ENCODE results near the gene USH2A. TPM values are rescaled to one million over a fixed set of nuclear protein-coding genes. Genes with fewer than 3 reads are reported as not detected.

USH2A gene
- total RNA-seq, 1 donor from 2014 or later, result not detected

GRCh38 chr1:216389774-216390173 is 33.5 kb downstream of the USH2A start:
- intact Hi-C loops (cut with DNase I), result no loop called here
- no peak for DNase-seq
- H3K4me3 ChIP-seq, result no peak overlapping the region
- TF ChIP-seq CTCF (IDR thresholded peaks at IDR 0.05), result no peak
- no peak for ATAC-seq
- no peaks in the 10 kb centered on the region for H3K4me1 ChIP-seq
- no peaks in the 10 kb centered on the region for H3K36me3 ChIP-seq
- no peaks in the 10 kb centered on the region for H3K9me3 ChIP-seq
- H3K27me3 ChIP-seq, result no peaks in the 10 kb centered on the region
- no peak overlapping the region for H3K27ac ChIP-seq

- Histone ChIP-seq H3K27me3 (no peaks in the 10 kb centered on the region), H3K27ac (no peak overlapping the region), H3K9me3 (no peaks in the 10 kb centered on the region), H3K4me3 (no peak overlapping the region), H3K4me1 (no peaks in the 10 kb centered on the region), H3K36me3 (no peaks in the 10 kb centered on the region)
- DNase-seq, result no peak
- no peak for ATAC-seq
- TF ChIP-seq CTCF (IDR thresholded peaks at IDR 0.05), result no peak
- intact Hi-C loops (cut with DNase I), result no loop called here
Measured at GRCh38 chr1:216388558-216388957, 34.7 kb downstream of the USH2A start.

- intact Hi-C loops (cut with DNase I), result no loop called here
- H3K9me3 ChIP-seq, result no peaks in the 10 kb centered on the region
- no peak for ATAC-seq
Measured at GRCh38 chr1:216387782-216388181, 35.5 kb downstream of the USH2A start.

GRCh38 chr1:216379441-216379840 is 43.8 kb downstream of the USH2A start:
- no peak overlapping the region for H3K4me3 ChIP-seq
- no peak for TF ChIP-seq CTCF (IDR thresholded peaks at IDR 0.05)
- no peak for ATAC-seq
- no peaks in the 10 kb centered on the region for H3K27me3 ChIP-seq
- intact Hi-C loops (cut with DNase I), result no loop called here
- no peaks in the 10 kb centered on the region for H3K9me3 ChIP-seq
- no peak overlapping the region for H3K27ac ChIP-seq
- no peaks in the 10 kb centered on the region for H3K36me3 ChIP-seq
- H3K4me1 ChIP-seq, result no peaks in the 10 kb centered on the region
- DNase-seq, result no peak

More at GRCh38 chr1:216387782-216388181, 35.5 kb downstream of the USH2A start:
- TF ChIP-seq CTCF (IDR thresholded peaks at IDR 0.05), result no peak
- H3K27ac ChIP-seq, result no peak overlapping the region
- H3K4me3 ChIP-seq, result no peak overlapping the region
- no peaks in the 10 kb centered on the region for H3K27me3 ChIP-seq
- no peaks in the 10 kb centered on the region for H3K4me1 ChIP-seq
- DNase-seq, result no peak
- no peaks in the 10 kb centered on the region for H3K36me3 ChIP-seq

- no peak overlapping the region for H3K4me3 ChIP-seq
- no peaks in the 10 kb centered on the region for H3K4me1 ChIP-seq
- intact Hi-C loops (cut with DNase I), result no loop called here
- ATAC-seq (no peak), DNase-seq (no peak)
- no peaks in the 10 kb centered on the region for H3K36me3 ChIP-seq
- H3K9me3 ChIP-seq, result no peaks in the 10 kb centered on the region
- TF ChIP-seq CTCF (IDR thresholded peaks at IDR 0.05), result no peak
- H3K27me3 ChIP-seq, result no peaks in the 10 kb centered on the region
- H3K27ac ChIP-seq, result no peak overlapping the region
Measured at GRCh38 chr1:216368249-216368648, 55.0 kb downstream of the USH2A start.

GRCh38 chr1:216366979-216367378 is 56.3 kb downstream of the USH2A start:
- ATAC-seq (no peak), DNase-seq (no peak)
- Histone ChIP-seq H3K4me1 (no peaks in the 10 kb centered on the region), H3K27me3 (no peaks in the 10 kb centered on the region), H3K4me3 (no peak overlapping the region), H3K36me3 (no peaks in the 10 kb centered on the region), H3K9me3 (no peaks in the 10 kb centered on the region), H3K27ac (no peak overlapping the region)
- TF ChIP-seq CTCF (IDR thresholded peaks at IDR 0.05), result no peak
- intact Hi-C loops (cut with DNase I), result no loop called here
